Measurements from ENCODE around the gene CNPPD1.

CNPPD1 gene

GRCh38 chr2:219165058-219165911, 11.4 kb downstream of the CNPPD1 start:
- peaks cover 5% of the 10 kb centered on the region for H3K4me1 ChIP-seq (ENCODE audit: control insufficient read depth, insufficient read depth, low read length)
- DNase-seq (ENCODE audit: low read depth): no peak
- H3K4me3 ChIP-seq (ENCODE audit: low read length): no peak overlapping the region
- H3K9me3 ChIP-seq (ENCODE audit: control insufficient read depth, low read length): no peaks in the 10 kb centered on the region
- H3K27me3 ChIP-seq (replicated peaks; ENCODE audit: control insufficient read depth, insufficient read depth, low read length): no peaks in the 10 kb centered on the region
- H3K36me3 ChIP-seq (ENCODE audit: control insufficient read depth, insufficient read depth, low read length, severe bottlenecking): no peaks in the 10 kb centered on the region
- H3K9ac ChIP-seq (ENCODE audit: low read length): no peak overlapping the region

DNA sequence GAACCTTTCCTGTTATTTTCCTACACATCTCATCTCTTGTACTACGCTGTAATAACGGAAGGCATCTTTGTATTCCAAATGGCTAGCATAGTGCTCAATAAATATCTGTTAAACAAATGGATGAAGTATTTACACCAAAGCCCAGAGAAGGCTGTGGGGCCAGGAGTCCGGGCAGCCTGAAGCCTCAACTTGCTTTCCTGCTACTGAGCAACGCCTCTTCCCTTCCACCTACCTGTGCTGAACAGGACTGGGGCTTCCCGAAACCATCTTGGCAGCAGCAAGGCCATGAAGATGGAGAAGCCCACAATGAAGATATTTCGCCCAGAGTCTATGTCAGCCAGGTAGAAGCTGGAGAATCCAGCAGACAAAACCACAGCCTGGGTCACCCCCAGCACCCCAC, 13.6 kb downstream of the CNPPD1 start:
- no peaks in the 10 kb centered on the region for H3K9me3 ChIP-seq (ENCODE audit: control insufficient read depth, low read length)
- H3K9ac ChIP-seq (ENCODE audit: low read length): no peak overlapping the region
- H3K27me3 ChIP-seq (replicated peaks; ENCODE audit: control insufficient read depth, insufficient read depth, low read length): no peaks in the 10 kb centered on the region
- DNase-seq (ENCODE audit: low read depth): no peak
- H3K36me3 ChIP-seq (ENCODE audit: control insufficient read depth, insufficient read depth, low read length, severe bottlenecking): no peaks in the 10 kb centered on the region
- H3K4me3 ChIP-seq (ENCODE audit: low read length): no peak overlapping the region
- peaks cover 11% of the 10 kb centered on the region for H3K4me1 ChIP-seq (ENCODE audit: control insufficient read depth, insufficient read depth, low read length)

- no peak for DNase-seq (ENCODE audit: low read depth)
- no peaks in the 10 kb centered on the region for H3K9me3 ChIP-seq (ENCODE audit: control insufficient read depth, low read length)
- H3K27me3 ChIP-seq (replicated peaks; ENCODE audit: control insufficient read depth, insufficient read depth, low read length): no peaks in the 10 kb centered on the region
- peak overlapping the region; percentile 82 for H3K4me3 ChIP-seq (ENCODE audit: low read length)
- H3K36me3 ChIP-seq (ENCODE audit: control insufficient read depth, insufficient read depth, low read length, severe bottlenecking): peaks cover 6% of the 10 kb centered on the region
- peaks cover 11% of the 10 kb centered on the region for H3K4me1 ChIP-seq (ENCODE audit: control insufficient read depth, insufficient read depth, low read length)
- peak overlapping the region; percentile 93 for H3K9ac ChIP-seq (ENCODE audit: low read length)
These were observed 15.6 kb downstream of the CNPPD1 start for GRCh38 chr2:219161097-219161496.

GRCh38 chr2:219160186-219161017, 16.3 kb downstream of the CNPPD1 start, which contains the start of gene NHEJ1:
NHEJ1 (minus strand) TSS chr2:219160815; CDS start chr2:219158362, 2,453 bp downstream.
- Histone ChIP-seq H3K4me1 (ENCODE audit: control insufficient read depth, insufficient read depth, low read length) (peaks cover 11% of the 10 kb centered on the region), H3K4me3 (ENCODE audit: low read length) (peak within 1 kb of the TSS; percentile 82), H3K27me3 (replicated peaks; ENCODE audit: control insufficient read depth, insufficient read depth, low read length) (no peaks in the 10 kb centered on the region), H3K36me3 (ENCODE audit: control insufficient read depth, insufficient read depth, low read length, severe bottlenecking) (peaks cover 6% of the 10 kb centered on the region), H3K9ac (ENCODE audit: low read length) (peak within 1 kb of the TSS; percentile 93), H3K9me3 (ENCODE audit: control insufficient read depth, low read length) (no peaks in the 10 kb centered on the region)
- peak; percentile 98 for DNase-seq (ENCODE audit: low read depth)

GRCh38 chr2:219159771-219160185, 16.9 kb downstream of the CNPPD1 start:
- Histone ChIP-seq H3K4me1 (ENCODE audit: control insufficient read depth, insufficient read depth, low read length) (peaks cover 11% of the 10 kb centered on the region), H3K9me3 (ENCODE audit: control insufficient read depth, low read length) (no peaks in the 10 kb centered on the region), H3K36me3 (ENCODE audit: control insufficient read depth, insufficient read depth, low read length, severe bottlenecking) (peaks cover 6% of the 10 kb centered on the region), H3K27me3 (replicated peaks; ENCODE audit: control insufficient read depth, insufficient read depth, low read length) (no peaks in the 10 kb centered on the region), H3K4me3 (ENCODE audit: low read length) (peak overlapping the region; percentile 82), H3K9ac (ENCODE audit: low read length) (peak overlapping the region; percentile 93)
- DNase-seq (ENCODE audit: low read depth): no peak

DNA sequence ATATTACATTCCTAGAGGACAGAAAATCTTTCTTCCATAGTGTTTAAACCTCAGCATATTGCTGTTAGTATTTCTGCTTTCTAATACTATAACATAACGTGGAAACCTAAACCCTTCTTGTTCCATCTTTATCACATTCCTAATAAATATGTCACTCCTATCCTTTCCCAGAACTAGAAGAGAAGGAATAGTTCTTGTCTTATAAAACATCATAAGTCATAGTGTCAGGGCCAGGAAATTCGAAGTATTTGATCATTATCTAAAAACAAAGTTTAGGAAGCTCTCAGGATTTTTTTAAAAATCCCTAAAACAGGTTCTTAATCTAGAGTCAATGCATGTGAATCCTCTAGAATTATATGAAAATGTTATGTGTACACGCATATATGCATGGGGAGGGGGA, 18.1 kb downstream of the CNPPD1 start:
- no peak for DNase-seq (ENCODE audit: low read depth)
- no peak overlapping the region for H3K4me3 ChIP-seq (ENCODE audit: low read length)
- no peaks in the 10 kb centered on the region for H3K9me3 ChIP-seq (ENCODE audit: control insufficient read depth, low read length)
- peaks cover 14% of the 10 kb centered on the region for H3K36me3 ChIP-seq (ENCODE audit: control insufficient read depth, insufficient read depth, low read length, severe bottlenecking)
- peak overlapping the region; percentile 53 for H3K9ac ChIP-seq (ENCODE audit: low read length)
- H3K4me1 ChIP-seq (ENCODE audit: control insufficient read depth, insufficient read depth, low read length): peaks cover 11% of the 10 kb centered on the region
- no peaks in the 10 kb centered on the region for H3K27me3 ChIP-seq (replicated peaks; ENCODE audit: control insufficient read depth, insufficient read depth, low read length)

- Histone ChIP-seq H3K27me3 (replicated peaks; ENCODE audit: control insufficient read depth, insufficient read depth, low read length) (no peaks in the 10 kb centered on the region), H3K36me3 (ENCODE audit: control insufficient read depth, insufficient read depth, low read length, severe bottlenecking) (peaks cover 18% of the 10 kb centered on the region), H3K9me3 (ENCODE audit: control insufficient read depth, low read length) (no peaks in the 10 kb centered on the region), H3K9ac (ENCODE audit: low read length) (no peak overlapping the region), H3K4me1 (ENCODE audit: control insufficient read depth, insufficient read depth, low read length) (peaks cover 11% of the 10 kb centered on the region), H3K4me3 (ENCODE audit: low read length) (no peak overlapping the region)
- no peak for DNase-seq (ENCODE audit: low read depth)
These were observed 18.7 kb downstream of the CNPPD1 start for GRCh38 chr2:219158025-219158424.

DNA sequence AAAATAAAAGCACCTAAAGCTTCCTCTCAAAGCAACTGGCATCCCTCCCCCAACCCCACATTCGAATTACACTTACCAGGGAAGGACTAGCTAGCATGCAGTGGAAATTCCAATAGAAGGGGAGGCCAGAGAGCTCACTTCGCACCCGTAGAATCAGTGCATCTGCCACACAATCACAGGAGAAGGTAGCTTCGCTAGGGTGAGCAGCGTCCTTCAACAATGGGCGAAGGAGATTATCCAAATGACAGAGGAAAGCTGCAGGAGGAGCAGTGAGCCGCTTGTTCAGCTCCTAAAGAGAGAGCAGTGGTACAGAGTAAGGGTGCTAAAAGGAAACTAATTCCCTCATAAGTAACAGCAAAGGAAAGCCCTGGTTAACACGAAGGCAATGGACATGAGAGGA, 19.3 kb downstream of the CNPPD1 start:
- H3K9me3 ChIP-seq (ENCODE audit: control insufficient read depth, low read length): no peaks in the 10 kb centered on the region
- no peak overlapping the region for H3K4me3 ChIP-seq (ENCODE audit: low read length)
- H3K27me3 ChIP-seq (replicated peaks; ENCODE audit: control insufficient read depth, insufficient read depth, low read length): no peaks in the 10 kb centered on the region
- DNase-seq (ENCODE audit: low read depth): no peak
- peaks cover 18% of the 10 kb centered on the region for H3K36me3 ChIP-seq (ENCODE audit: control insufficient read depth, insufficient read depth, low read length, severe bottlenecking)
- no peak overlapping the region for H3K9ac ChIP-seq (ENCODE audit: low read length)
- peaks cover 11% of the 10 kb centered on the region for H3K4me1 ChIP-seq (ENCODE audit: control insufficient read depth, insufficient read depth, low read length)

- Histone ChIP-seq H3K27me3 (replicated peaks; ENCODE audit: control insufficient read depth, insufficient read depth, low read length) (no peaks in the 10 kb centered on the region), H3K4me1 (ENCODE audit: control insufficient read depth, insufficient read depth, low read length) (peaks cover 6% of the 10 kb centered on the region), H3K36me3 (ENCODE audit: control insufficient read depth, insufficient read depth, low read length, severe bottlenecking) (peaks cover 18% of the 10 kb centered on the region), H3K9me3 (ENCODE audit: control insufficient read depth, low read length) (no peaks in the 10 kb centered on the region), H3K4me3 (ENCODE audit: low read length) (no peak overlapping the region), H3K9ac (ENCODE audit: low read length) (no peak overlapping the region)
- DNase-seq (ENCODE audit: low read depth): peak; percentile 93
These were observed 21.6 kb downstream of the CNPPD1 start for GRCh38 chr2:219155054-219155644.

DNA sequence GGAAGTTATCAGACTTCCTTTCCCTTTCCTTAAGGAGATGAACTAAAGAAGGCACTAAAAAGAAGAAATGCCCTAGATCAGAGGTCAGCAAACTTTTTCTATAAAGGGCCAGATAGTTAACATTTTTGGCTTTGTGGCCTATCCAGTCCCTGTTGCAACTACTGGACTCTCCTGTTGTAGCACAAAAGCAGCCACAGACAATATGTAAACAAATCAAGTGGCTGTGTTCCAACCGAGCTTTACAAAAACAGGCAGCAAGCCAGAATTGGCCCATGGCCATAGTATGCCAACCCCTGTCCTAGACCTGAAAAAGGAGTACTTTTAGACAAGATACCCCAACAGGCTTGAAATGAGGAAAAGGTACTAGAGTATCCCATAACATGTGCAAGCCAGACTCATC, 27.1 kb downstream of the CNPPD1 start:
- Histone ChIP-seq H3K27me3 (replicated peaks; ENCODE audit: control insufficient read depth, insufficient read depth, low read length) (no peaks in the 10 kb centered on the region), H3K36me3 (ENCODE audit: control insufficient read depth, insufficient read depth, low read length, severe bottlenecking) (peaks cover 30% of the 10 kb centered on the region), H3K9ac (ENCODE audit: low read length) (no peak overlapping the region), H3K4me3 (ENCODE audit: low read length) (no peak overlapping the region), H3K4me1 (ENCODE audit: control insufficient read depth, insufficient read depth, low read length) (peaks cover 5% of the 10 kb centered on the region), H3K9me3 (ENCODE audit: control insufficient read depth, low read length) (no peaks in the 10 kb centered on the region)
- peak; percentile 67 for DNase-seq (ENCODE audit: low read depth)

GRCh38 chr2:219142329-219142728, 34.4 kb downstream of the CNPPD1 start:
- Histone ChIP-seq H3K4me1 (ENCODE audit: control insufficient read depth, insufficient read depth, low read length) (peaks cover 6% of the 10 kb centered on the region), H3K9me3 (ENCODE audit: control insufficient read depth, low read length) (no peaks in the 10 kb centered on the region), H3K36me3 (ENCODE audit: control insufficient read depth, insufficient read depth, low read length, severe bottlenecking) (peaks cover 41% of the 10 kb centered on the region), H3K4me3 (ENCODE audit: low read length) (no peak overlapping the region), H3K27me3 (replicated peaks; ENCODE audit: control insufficient read depth, insufficient read depth, low read length) (no peaks in the 10 kb centered on the region), H3K9ac (ENCODE audit: low read length) (no peak overlapping the region)
- peak; percentile 95 for DNase-seq (ENCODE audit: low read depth)
